Smooth muscle cell of the brain vasculature (primary cell): ENCODE data around the gene GPHN.
"Not testable (repeated sequence)": the region's sequence is repeated elsewhere in the genome, so short reads cannot be mapped to it uniquely, and the experiment has no call there.

Experiments used
- DNase-seq: peaks from one replicate; pipeline ENCODE4 v3.0.0-alpha.2; 2012; ENCODE audit warnings: low read depth, low spot score

Gene GPHN

GRCh38 chr14:67031920-67032774 lies 524.2 kb downstream of the GPHN start:
- DNase-seq = no peak

GRCh38 chr14:67045440-67045839 lies 537.5 kb downstream of the GPHN start:
- no peak for DNase-seq

GRCh38 chr14:67050896-67051295 lies 542.9 kb downstream of the GPHN start:
- no peak for DNase-seq

DNA sequence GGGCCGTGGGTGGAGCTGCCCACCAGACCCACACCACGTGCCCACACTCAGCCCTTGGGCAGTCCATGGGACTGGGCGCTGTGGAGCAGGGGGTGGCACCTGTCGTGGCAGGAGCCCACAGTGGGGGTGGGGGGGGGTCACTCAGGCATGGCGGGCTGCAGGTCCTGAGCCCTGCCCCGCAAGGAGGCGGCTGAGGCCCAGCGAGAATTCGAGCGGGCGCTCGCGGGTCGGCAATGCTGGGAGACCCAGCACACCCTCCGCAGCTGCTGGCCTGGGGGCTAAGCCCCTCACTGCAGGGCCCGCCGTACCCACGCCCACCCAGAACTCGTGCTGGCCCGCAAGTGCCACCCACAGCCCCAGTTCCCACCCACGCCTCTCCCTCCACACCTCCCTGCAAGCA lies 548.7 kb downstream of the GPHN start:
- DNase-seq = no peak

- no peak for DNase-seq
Measured at GRCh38 chr14:67059596-67059995, 551.6 kb downstream of the GPHN start.

DNA sequence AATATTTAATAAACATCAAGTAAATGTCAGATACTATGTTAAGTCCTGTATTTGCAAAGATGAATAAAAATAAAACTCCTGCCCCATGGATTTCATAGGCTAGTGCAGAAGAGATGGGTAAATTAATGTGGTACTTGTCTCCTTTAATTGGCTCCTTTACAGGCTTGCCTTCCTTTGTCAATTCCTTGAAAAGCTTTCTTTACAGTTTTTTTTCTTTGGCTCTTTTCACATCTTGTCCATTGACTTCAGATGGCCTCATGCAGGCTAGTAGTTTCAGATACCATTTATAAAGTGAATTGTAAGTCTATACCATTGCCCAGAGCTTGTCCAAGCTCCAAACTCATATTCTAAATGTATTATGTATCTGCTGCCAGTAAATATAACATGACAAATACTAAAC lies 552.6 kb downstream of the GPHN start:
- DNase-seq = no peak

DNA sequence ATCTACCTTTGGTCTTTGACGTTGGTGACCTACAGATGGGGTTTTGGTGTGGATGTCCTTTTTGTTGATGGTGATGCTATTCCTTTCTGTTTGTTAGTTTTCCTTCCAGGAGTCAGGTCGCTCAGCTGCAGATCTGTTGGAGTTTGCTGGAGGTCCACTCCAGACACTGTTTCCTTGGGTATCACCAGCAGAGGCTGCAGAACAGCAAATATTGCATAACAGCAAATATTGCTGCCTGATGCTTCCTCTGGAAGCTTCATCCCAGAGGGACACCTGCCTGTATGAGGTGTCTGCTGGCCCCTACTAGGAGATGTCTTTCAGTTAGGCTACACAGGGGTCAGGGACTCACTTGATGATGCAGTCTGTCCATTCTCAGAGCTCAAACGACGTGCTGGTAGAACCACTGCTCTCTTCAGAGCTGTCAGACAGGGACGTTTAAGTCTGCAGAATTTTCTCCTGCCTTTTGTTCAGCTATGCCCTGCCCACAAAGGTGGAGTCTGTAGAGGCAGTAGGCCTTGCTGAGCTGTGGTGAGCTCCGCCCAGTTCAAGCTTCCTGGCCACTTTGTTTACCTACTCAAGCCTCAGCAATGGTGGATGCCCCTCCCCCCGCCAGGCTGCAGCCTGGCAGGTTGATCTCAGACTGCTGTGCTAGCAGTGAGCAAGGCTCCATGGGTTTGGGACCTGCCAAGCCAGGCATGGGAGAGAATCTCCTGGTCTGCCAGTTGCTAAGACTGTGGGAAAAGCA lies 559.3 kb downstream of the GPHN start:
- DNase-seq = not testable (repeated sequence)

DNA sequence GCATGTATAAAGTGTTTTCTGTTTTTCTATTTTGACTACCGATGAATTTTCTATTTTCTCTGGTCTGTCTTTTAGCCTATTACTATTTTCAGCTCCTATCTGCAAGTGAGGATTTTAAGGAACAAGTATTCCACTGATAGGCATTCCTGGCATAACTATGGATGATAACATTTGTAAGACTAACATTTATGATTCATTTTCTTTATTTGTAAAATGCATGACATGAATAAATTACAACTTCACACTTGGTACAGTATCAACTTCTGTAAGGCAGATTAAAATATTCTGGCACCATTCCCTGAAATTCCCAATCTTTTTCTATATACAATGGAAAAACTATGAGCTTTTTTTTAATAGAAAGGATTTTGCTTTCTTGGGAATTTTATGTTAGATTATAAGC lies 560.3 kb downstream of the GPHN start:
- no peak for DNase-seq

DNA sequence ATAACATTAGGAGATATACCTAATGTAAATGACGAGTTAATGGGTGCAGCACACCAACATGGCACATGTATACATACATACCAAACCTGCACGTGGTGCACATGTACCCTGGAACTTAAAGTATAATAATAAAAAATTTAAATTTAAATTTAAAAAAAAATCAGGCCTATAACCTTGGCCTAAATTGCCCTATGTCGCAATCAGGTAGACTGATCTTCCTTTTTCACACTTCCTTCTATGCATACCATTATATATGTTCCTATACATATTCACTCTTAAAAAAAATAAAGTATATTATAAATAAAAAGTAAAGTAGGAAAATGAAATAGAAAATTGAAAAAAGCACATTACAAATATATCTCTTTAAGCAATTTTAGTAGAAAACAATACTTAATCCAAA lies 563.6 kb downstream of the GPHN start:
- no peak for DNase-seq

DNA sequence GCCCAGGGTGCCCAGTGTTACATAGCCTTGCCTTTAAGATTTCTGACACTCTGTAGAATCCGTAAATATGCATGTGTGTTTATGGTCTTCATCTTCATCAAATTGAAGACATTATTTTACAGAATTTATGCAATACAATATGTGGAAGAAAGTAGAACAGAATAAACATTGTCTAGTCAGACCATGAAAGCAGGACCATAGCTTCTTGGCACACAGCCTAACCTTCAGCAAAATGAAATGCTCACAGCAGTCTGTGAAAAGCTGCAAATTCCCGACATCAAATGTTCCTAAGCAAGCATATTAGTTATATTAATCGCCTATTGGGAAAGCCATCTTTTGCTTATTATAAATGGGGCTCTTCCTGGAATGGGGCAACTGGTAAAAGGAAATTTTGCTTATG lies 570.0 kb downstream of the GPHN start:
- DNase-seq = no peak

GRCh38 chr14:67079846-67080245 lies 571.9 kb downstream of the GPHN start:
- DNase-seq = no peak

GRCh38 chr14:67108230-67108629 lies 600.3 kb downstream of the GPHN start:
- no peak for DNase-seq

DNA sequence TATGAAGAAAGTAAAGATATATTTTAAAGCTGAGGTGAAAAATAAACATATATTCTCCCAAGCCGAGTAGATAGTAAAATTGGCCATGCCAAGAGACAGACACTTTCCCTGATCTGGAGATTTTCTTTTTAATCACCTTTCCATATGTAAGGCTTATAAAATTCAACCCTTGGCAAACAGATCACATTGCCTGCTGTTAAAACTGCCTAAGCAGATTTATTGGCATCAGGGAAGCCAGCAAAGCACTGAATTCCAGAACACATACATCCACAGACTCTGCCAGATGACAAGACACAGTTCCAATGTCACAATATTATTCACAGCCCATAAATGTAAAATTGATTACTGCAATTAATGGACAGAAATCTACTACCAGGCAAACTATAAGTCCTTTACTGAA lies 603.1 kb downstream of the GPHN start:
- no peak for DNase-seq

- DNase-seq = no peak
Measured at GRCh38 chr14:67112344-67112743, 604.4 kb downstream of the GPHN start.

GRCh38 chr14:67127174-67127573 lies 619.2 kb downstream of the GPHN start:
- DNase-seq = no peak

- no peak for DNase-seq
Measured at GRCh38 chr14:67129768-67130167, 621.8 kb downstream of the GPHN start.

DNA sequence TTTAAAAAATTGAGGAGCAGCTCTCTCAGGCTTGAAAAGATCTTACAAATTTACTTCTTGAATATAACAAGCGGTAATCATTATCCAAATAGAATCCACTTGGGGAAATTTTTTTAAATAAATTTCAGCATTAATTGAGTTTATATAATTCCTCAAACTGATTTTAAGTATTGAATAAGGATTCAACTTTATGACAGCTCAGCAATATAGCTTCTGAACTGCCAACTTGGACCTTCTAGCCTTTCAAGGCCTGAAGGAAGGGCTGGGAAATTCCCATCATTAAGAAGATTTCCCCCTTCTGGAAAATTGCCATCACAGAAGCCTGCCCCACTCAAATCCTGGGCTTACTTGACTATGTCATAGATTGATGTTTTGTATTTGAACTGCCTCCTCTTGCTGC lies 623.7 kb downstream of the GPHN start:
- DNase-seq = no peak

DNA sequence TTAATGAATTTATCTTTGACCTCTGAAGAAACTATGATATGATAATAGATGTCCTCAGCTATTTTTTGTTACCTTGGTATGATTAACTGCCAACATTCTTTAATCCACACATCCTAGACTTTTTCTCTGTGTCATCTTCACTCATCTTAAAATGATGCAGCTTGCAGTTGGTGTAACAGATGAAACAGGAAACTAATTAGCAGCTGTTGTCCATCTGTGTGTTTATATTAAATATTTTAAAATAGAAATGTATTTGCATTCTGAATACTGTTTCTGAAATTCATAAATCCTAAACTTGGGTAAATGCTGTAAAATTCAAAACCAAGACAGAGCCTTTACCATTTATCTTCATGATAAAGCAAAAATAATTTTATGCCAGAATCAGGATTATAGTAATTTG lies 625.2 kb downstream of the GPHN start:
- DNase-seq = no peak

DNA sequence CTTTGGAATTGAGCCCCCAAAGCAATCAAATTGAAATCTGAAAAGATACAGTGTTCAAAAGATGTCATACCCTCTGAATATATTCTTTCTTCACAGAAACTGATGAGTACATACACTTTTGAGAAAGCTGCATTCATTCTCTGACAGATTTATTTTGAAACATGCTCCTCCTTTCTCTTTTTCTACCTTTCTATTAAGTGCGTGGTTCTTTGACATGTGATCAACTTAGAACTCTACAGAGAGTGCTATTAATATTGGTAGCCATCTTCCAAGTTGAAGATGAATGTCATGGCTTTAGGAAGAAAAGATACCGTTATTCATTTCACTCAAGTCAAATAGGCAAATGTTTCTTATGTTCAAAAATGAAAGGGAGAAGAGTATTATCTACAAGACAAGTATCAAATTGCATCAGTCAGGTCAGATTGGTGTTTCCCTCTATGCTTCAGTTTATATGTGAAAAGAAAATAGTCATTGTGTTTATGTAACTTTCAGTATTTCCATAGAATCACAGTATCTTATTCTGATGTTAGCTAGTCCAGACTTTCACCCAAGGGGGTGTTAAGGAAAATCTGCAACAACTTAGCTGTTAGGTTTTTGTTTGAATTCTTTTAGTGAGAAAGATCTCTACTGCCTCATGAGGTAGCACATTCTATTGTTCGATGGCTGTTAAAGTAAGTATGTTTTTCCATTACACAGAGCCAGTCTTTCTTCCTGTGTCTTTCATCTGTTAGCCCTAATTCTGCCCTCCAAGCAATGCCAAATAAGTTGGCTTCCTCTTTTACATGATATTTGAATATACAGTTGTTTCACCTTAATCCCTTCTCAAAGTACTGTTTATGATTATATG lies 625.9 kb downstream of the GPHN start:
- no peak for DNase-seq

GRCh38 chr14:67137744-67138371 lies 629.9 kb downstream of the GPHN start:
- no peak for DNase-seq

DNA sequence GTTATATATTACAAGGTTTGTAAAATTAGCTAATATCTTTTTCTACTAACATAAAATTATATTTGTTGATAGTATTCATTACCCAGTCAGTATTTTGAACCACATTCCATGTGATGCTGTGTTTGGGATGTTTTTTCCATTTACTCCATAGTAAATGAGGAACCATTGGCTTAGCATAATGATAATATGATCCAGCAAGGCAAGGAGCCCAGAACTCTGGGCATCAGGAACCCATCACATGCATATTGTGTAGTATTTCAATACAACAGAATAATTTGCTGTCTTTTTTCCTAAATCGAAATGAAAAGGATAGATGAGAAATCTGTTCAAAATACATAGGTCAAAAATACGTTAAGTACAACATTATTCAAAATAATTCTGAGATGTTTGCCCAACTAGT lies 632.6 kb downstream of the GPHN start:
- DNase-seq = no peak
